ENCODE measurements around the gene TMEM87A. TPM values are rescaled to one million over a fixed set of nuclear protein-coding genes. Genes with fewer than 3 reads are reported as not detected.

Gene TMEM87A, protein sequence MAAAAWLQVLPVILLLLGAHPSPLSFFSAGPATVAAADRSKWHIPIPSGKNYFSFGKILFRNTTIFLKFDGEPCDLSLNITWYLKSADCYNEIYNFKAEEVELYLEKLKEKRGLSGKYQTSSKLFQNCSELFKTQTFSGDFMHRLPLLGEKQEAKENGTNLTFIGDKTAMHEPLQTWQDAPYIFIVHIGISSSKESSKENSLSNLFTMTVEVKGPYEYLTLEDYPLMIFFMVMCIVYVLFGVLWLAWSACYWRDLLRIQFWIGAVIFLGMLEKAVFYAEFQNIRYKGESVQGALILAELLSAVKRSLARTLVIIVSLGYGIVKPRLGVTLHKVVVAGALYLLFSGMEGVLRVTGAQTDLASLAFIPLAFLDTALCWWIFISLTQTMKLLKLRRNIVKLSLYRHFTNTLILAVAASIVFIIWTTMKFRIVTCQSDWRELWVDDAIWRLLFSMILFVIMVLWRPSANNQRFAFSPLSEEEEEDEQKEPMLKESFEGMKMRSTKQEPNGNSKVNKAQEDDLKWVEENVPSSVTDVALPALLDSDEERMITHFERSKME
- 24.6 to 36.2 TPM (median 25.0 TPM) in 5 replicates for total RNA-seq (2022; extraction: Qiagen RNA extraction; ENCODE audit: low read depth)

DNA sequence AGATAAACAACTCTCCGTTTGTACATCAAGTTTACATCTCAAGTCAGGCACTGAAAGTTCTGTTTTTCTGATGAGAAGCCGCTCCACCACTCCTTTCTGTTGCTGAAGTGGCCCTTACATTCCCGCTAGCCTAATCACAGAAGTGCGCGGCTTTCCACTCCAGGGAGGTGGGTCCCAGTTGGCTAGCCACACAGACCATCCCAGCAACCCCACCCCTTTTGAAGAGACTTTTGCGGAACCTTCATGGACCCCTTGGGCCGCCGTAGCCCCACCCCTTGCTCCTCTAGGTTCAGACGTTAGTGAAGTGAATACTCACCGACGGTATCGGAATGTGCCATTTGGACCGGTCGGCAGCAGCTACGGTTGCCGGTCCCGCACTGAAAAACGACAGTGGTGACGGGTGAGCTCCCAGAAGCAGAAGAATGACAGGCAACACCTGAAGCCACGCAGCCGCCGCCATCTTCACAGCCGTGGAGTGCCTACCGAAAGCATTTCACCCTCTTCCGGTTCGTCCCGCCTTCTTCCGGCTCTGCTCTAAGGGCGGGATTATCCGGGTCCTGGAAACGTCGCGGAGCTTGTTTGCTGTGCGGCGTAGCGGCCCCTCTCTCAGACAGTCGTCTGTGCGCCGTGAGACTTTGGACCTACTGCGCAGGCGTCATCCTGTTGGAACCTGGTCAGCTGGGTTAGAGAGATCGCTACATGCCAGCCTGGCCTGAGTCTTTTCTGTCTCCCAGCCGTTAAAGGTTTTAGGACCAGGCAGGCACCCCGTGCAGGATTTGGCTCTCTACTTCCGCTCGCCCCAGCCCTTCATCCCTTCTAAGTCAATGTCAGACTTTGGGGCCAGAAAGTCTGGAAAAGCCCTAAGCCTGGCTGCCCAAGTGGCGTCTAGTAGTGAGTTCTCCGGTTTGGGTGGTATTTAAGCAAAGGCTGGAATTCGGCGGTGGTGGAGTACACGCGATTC is at the start of gene TMEM87A, which contains the start of gene GANC:
TMEM87A (minus strand) TSS at position 495 of the 961 bp plus-strand sequence; CDS start at position 460, 35 bp downstream.
GANC (plus strand) TSS at position 263 of the 961 bp plus-strand sequence. CDS start 1,281 bp downstream, outside the sequence.

DNA sequence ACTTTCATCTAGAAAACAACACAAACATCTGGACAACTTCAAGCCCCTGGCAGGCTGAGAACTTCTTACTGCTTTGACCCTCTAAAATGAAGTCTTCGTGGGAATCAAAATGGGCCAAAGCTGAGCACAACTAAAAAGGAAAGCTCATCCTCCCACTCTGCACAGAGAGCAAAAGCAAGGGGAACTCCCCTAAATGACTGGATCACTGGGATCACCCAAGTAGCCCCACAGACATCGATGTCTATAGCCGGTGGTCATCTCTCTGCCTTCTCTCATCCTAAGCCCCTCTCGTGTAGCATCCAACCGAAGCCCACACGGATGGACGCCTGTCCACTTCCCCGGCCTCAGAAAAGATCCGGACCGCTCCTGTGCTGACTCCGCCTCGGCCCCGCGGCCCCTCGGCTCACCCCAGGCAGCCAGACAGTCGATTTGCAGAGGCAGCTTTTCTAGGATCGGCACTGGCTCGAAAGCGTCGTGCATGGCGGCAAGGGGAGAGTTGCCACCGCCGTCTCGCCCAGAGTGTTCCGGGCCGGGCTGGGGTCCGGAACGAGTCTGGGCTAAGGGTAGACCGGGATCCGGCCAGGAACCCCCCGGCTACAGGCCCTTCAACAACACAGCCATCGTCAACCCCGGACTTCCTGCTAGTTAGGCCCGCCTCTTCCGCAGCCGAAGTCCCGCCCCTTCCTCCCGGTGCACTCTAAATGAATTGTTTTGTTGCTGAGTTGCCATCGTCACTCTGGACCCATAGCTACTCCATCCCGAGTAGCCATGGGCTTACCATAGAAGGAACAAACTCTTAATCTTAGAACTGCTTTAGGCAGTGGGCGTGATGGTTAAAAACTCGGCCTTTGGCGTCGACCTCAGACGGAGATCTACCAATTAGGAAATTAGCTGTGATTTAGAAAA is 65.3 kb downstream of the TMEM87A start, which contains the start of gene VPS39:
VPS39 (minus strand) TSS at position 631 of the 906 bp plus-strand sequence; CDS start at position 480, 151 bp downstream.

Other genes starting within 250 kb of the TMEM87A start
- gene PLA2G4D, start 178.9 kb downstream of the TMEM87A start, total RNA-seq (2022; extraction: Qiagen RNA extraction; ENCODE audit: low read depth), result not detected in 5 replicates
- not detected in 5 replicates for gene PLA2G4F, start 116.8 kb downstream of the TMEM87A start, total RNA-seq (2022; extraction: Qiagen RNA extraction; ENCODE audit: low read depth)
- gene VPS39, start 65.1 kb downstream of the TMEM87A start, total RNA-seq (2022; extraction: Qiagen RNA extraction; ENCODE audit: low read depth), result 14.0 to 20.6 TPM (median 17.1 TPM) in 5 replicates
- 4.8 to 8.3 TPM (median 7.5 TPM) in 5 replicates for gene GANC, start 232 bp downstream of the TMEM87A start, total RNA-seq (2022; extraction: Qiagen RNA extraction; ENCODE audit: low read depth)
- 0.25 to 0.43 TPM (median 0.31 TPM) in 3 of 5 replicates, not detected in the others for gene CAPN3, start 86.1 kb upstream of the TMEM87A start, total RNA-seq (2022; extraction: Qiagen RNA extraction; ENCODE audit: low read depth)
- 8.8 to 12.3 TPM (median 11.1 TPM) in 5 replicates for gene ZNF106, start 217.7 kb upstream of the TMEM87A start, total RNA-seq (2022; extraction: Qiagen RNA extraction; ENCODE audit: low read depth)
- gene SNAP23, start 222.2 kb upstream of the TMEM87A start, total RNA-seq (2022; extraction: Qiagen RNA extraction; ENCODE audit: low read depth), result 16.5 to 42.8 TPM (median 16.9 TPM) in 5 replicates